Natural killer cell (primary cell): ENCODE data around the gene SFSWAP. TPM values are rescaled to one million over a fixed set of nuclear protein-coding genes. Genes with fewer than 3 reads are reported as not detected.

Source experiments
- ATAC-seq, 3 donors: fragments of 150-1000 bp in 2 of 3; fragments of 200-7000 bp in 1 of 3; cut with Tn5 transposase; 1 replicate in 1 of 3; 2 replicates in 2 of 3; pipeline ENCODE4 v1.10.0; 2021; ENCODE audit warnings: mild to moderate bottlenecking in 2 of 3, moderate library complexity in 2 of 3
- DNase-seq, 2 donors: peaks; one replicate each; pipeline versions ENCODE4 v3.0.0 to v3.0.0-alpha.2; 2013 to 2021; ENCODE audit warnings: mixed read lengths in 1 of 2
- H3K27ac ChIP-seq: one replicate; pipeline ENCODE4 v1.5.1; 2013; ENCODE audit warnings: mild to moderate bottlenecking, low read length
- H3K27me3 ChIP-seq: one replicate; pipeline ENCODE4 v1.6.1; 2013; ENCODE audit warnings: low read length; ENCODE audit not compliant: control insufficient read depth, insufficient read depth
- H3K36me3 ChIP-seq: one replicate; pipeline ENCODE4 v1.6.1; 2013; ENCODE audit warnings: low read length; ENCODE audit not compliant: control insufficient read depth, insufficient read depth
- H3K4me1 ChIP-seq: one replicate; pipeline ENCODE4 v1.6.1; 2013; ENCODE audit warnings: low read length; ENCODE audit not compliant: control insufficient read depth, insufficient read depth
- H3K4me3 ChIP-seq: one replicate; pipeline ENCODE4 v1.5.1; 2013; ENCODE audit warnings: low read length
- H3K9me3 ChIP-seq: one replicate; pipeline ENCODE4 v1.6.1; 2013; ENCODE audit warnings: low read length; ENCODE audit not compliant: control insufficient read depth, insufficient read depth
- H3K27ac Mint-ChIP-seq, 2 donors: one replicate each; pipeline ENCODE4 v1.8.0; 2022; ENCODE audit warnings: mild to moderate bottlenecking in 2 of 2, mixed read lengths in 2 of 2, moderate library complexity in 1 of 2
- H3K27me3 Mint-ChIP-seq, 2 donors: one replicate each; pipeline ENCODE4 v1.8.0; 2022; ENCODE audit warnings: low read depth in 2 of 2, mixed read lengths in 2 of 2
- H3K36me3 Mint-ChIP-seq: one replicate; pipeline ENCODE4 v1.8.0; 2022; ENCODE audit warnings: mixed read lengths
- H3K4me1 Mint-ChIP-seq, 2 donors: one replicate each; pipeline ENCODE4 v1.8.0; 2022; ENCODE audit warnings: mixed read lengths in 2 of 2
- H3K4me3 Mint-ChIP-seq: one replicate; pipeline ENCODE4 v1.8.0; 2022; ENCODE audit warnings: mild to moderate bottlenecking, moderate library complexity, mixed read lengths
- H3K9me3 Mint-ChIP-seq, 2 donors: one replicate each; pipeline ENCODE4 v1.8.0; 2022; ENCODE audit warnings: mixed read lengths in 2 of 2
- WGBS: methylation state at CpG from one replicate; pipeline ENCODE4 v1.1.7; 2013; ENCODE audit warnings: missing lambda C conversion rate; ENCODE audit not compliant: insufficient coverage; 5-methylcytosine and 5-hydroxymethylcytosine counted together
- intact Hi-C: fragments of 100-400 bp; cut with micrococcal nuclease; formaldehyde crosslinking; loops from one replicate; pipeline ENCODE4 v1.14.2; 2022
- total RNA-seq, 4 donors: library from RNA; stranded (reverse); fragments of 120-200 nt in 1 of 4; gene quantifications; one replicate each; pipeline versions ENCODE4 v1.2.3 to v1.2.4, GENCODE V29; 2013 to 2022
- TF ChIP-seq, protein P1 (sequence below): fragments of 200-600 bp; IDR thresholded peaks from one replicate; pipeline ENCODE4 v1.8.0; 2022; ENCODE audit warnings: antibody characterized with exemption

Gene SFSWAP
- total RNA-seq, 3 donors from 2014 or later (not counting 1 experiment from before 2014, with no cell fraction given): 99.1 to 109 (median 102) TPM

DNA sequence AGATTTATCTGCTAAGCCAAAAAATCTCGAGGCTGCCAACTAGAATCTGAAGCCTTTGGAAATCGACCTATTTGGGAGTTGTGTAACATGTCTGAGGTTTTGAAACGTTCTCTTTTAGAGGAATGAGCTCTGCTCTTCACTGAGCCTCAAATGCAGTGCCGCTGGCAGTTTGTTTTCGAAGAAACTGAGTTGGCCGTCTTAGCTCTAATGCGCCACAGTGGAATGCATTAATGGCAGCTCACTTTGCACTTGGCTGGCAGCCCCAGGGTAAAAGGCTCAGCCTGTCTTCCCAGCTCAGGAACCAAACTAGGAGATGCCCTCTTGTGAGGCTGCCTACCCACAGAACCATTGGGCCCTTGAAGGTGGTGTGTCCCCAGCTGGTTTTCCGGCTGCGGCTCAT is 53.8 kb downstream of the SFSWAP start:
- peaks cover 0 to 4% of the 10 kb centered on the region in 2 donors for H3K4me1 Mint-ChIP-seq
- no peaks in the 10 kb centered on the region for H3K27me3 Mint-ChIP-seq
- Histone ChIP-seq H3K9me3 (no peaks in the 10 kb centered on the region), H3K4me1 (no peaks in the 10 kb centered on the region), H3K27me3 (no peaks in the 10 kb centered on the region), H3K4me3 (no peak overlapping the region), H3K27ac (no peak overlapping the region), H3K36me3 (peaks cover 49% of the 10 kb centered on the region)
- ATAC-seq (no peak), DNase-seq (no peak)
- H3K4me3 Mint-ChIP-seq: no peak overlapping the region
- H3K27ac Mint-ChIP-seq: no peak overlapping the region
- H3K36me3 Mint-ChIP-seq: peaks cover 12% of the 10 kb centered on the region
- intact Hi-C loops: no loop called here
- H3K9me3 Mint-ChIP-seq: no peaks in the 10 kb centered on the region
- TF ChIP-seq, protein P1, sequence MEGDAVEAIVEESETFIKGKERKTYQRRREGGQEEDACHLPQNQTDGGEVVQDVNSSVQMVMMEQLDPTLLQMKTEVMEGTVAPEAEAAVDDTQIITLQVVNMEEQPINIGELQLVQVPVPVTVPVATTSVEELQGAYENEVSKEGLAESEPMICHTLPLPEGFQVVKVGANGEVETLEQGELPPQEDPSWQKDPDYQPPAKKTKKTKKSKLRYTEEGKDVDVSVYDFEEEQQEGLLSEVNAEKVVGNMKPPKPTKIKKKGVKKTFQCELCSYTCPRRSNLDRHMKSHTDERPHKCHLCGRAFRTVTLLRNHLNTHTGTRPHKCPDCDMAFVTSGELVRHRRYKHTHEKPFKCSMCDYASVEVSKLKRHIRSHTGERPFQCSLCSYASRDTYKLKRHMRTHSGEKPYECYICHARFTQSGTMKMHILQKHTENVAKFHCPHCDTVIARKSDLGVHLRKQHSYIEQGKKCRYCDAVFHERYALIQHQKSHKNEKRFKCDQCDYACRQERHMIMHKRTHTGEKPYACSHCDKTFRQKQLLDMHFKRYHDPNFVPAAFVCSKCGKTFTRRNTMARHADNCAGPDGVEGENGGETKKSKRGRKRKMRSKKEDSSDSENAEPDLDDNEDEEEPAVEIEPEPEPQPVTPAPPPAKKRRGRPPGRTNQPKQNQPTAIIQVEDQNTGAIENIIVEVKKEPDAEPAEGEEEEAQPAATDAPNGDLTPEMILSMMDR: no peak
- WGBS: 97% methylated on average over 9 of the region's 9 CpGs

- Histone ChIP-seq H3K27me3 (no peaks in the 10 kb centered on the region), H3K36me3 (peaks cover 60% of the 10 kb centered on the region), H3K9me3 (no peaks in the 10 kb centered on the region), H3K27ac (no peak overlapping the region), H3K4me1 (no peaks in the 10 kb centered on the region), H3K4me3 (no peak overlapping the region)
- 97% methylated on average over 10 of the region's 10 CpGs for WGBS
- Mint-ChIP-seq H3K4me3 (no peak overlapping the region), H3K9me3 (no peaks in the 10 kb centered on the region), H3K36me3 (peaks cover 16% of the 10 kb centered on the region), H3K27me3 (no peaks in the 10 kb centered on the region), H3K27ac (no peak overlapping the region), H3K4me1 (peaks cover 0 to 4% of the 10 kb centered on the region in 2 donors)
- ATAC-seq: no peak
- DNase-seq: no peak
- intact Hi-C loops: no loop called here
- TF ChIP-seq, protein P1: no peak
Measured at GRCh38 chr12:131765961-131766360, 55.1 kb downstream of the SFSWAP start.

DNA sequence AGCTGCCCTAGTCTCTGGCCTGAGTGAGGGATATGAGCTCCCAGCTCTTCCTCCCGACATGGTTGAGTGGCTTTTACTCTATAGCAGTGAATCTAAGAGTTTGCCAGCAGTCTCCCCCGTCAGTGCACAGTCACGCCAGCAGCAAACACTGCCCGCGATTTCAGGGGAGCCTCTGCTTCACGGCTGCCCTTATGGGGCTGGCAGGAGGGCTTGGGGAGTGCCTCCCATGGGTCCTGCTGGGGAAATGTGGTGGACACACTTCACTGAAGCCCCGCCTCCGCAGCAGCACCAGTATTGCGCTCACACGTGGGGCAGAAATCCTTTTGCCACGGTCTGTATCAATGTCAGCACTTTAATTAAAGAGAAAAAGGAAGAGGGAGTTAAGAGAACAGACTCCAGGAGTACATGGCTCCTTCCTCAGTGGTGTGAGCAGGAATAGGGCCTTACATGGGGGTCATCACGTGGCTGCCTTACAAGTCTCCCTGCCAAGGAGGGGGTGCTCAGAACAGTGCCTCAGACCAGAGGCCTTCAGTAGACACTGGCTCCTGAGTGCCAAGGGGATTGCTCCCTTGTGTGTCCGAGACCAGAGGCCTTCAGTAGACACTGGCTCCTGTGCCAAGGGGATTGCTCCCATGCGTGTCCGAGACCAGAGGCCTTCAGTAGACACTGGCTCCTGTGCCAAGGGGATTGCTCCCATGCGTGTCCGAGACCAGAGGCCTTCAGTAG is 55.7 kb downstream of the SFSWAP start:
- TF ChIP-seq, protein P1: no peak
- Mint-ChIP-seq H3K36me3 (peaks cover 19% of the 10 kb centered on the region), H3K9me3 (no peaks in the 10 kb centered on the region), H3K4me3 (no peak overlapping the region), H3K4me1 (no peaks in the 10 kb centered on the region), H3K27me3 (no peaks in the 10 kb centered on the region), H3K27ac (no peak overlapping the region)
- Histone ChIP-seq H3K9me3 (no peaks in the 10 kb centered on the region), H3K27me3 (no peaks in the 10 kb centered on the region), H3K4me1 (no peaks in the 10 kb centered on the region), H3K27ac (no peak overlapping the region), H3K36me3 (peaks cover 60% of the 10 kb centered on the region), H3K4me3 (no peak overlapping the region)
- intact Hi-C loops: no loop called here
- no peak for DNase-seq
- WGBS: 76% methylated on average over 13 of the region's 17 CpGs
- no peak for ATAC-seq

DNA sequence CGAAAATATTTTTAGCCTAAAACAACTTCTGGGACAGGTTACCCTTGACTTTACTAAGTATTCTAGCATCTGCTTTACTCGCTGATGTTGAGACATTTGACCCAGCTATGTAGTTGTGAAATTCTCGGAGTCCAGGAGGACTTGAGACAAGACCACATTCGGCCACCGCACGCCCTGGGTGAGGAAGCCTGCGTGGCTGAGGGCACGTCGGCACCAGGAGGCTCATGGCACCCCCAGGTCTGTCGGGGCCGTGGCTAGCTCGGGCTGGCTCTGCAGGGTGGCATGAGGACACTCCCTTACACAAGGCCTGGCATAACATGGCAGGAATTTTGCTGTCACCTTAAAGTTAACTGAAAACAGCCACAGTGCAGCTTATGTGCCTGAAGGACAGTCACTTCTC is 59.2 kb downstream of the SFSWAP start:
- H3K27me3 ChIP-seq: no peaks in the 10 kb centered on the region
- peaks cover 14% of the 10 kb centered on the region for H3K4me1 ChIP-seq
- peaks cover 70% of the 10 kb centered on the region for H3K36me3 ChIP-seq
- Mint-ChIP-seq H3K9me3 (no peaks in the 10 kb centered on the region), H3K36me3 (peaks cover 19% of the 10 kb centered on the region), H3K27ac (no peak overlapping the region), H3K4me1 (peaks cover 5 to 12% of the 10 kb centered on the region in 2 donors), H3K4me3 (no peak overlapping the region), H3K27me3 (no peaks in the 10 kb centered on the region)
- H3K27ac ChIP-seq: no peak overlapping the region
- no peaks in the 10 kb centered on the region for H3K9me3 ChIP-seq
- WGBS: 96% methylated on average over 12 of the region's 12 CpGs
- no peak for ATAC-seq
- no peak for DNase-seq
- intact Hi-C loops: no loop called here
- H3K4me3 ChIP-seq: no peak overlapping the region
- TF ChIP-seq, protein P1: no peak
